ENCODE measurements around the gene TNK2.
"Not testable (repeated sequence)": the region's sequence is repeated elsewhere in the genome, so short reads cannot be mapped to it uniquely, and the experiment has no call there.

Gene TNK2

DNA sequence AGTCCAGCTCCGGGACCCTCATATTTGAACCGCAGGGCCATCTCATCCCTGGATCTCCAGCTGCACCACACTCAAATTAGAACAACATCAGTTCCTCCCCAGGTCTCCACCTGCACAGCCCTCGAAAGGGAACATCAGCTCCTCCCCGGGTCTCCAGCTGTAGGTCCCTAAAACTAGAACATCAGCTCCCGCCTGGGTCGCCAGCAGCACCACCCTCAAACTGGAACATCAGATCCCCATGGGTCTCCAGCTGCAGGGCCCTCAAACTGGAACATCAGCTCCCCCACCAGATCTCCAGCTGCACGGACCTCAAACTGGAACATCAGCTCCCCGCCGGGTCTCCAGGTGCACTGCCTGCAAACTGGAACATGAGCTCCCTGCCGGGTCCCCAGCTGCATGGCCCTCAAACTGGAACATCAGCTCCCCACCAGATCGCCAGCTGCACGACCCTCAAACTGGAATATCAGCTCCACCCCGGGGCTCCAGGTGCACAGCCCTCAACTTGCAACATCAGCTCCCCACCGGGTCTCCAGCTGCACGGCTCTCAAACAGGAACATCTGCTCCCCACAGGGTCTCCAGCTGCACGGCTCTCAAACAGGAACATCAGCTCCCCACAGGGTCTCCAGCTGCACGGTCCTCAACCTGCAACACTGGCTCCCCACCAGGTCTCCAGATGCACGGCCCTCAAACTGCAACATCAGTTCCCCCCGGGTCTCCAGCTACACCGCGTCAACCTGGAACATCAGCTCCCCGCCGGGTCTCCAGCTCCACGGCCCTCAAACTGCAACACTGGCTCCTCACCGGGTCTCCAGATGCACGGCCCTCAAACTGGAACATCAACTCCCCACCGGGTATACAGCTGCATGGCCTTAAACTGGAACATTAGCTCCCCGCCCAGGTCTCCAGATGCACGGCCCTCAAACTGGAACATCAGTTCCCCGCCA is 31.4 kb upstream of the TNK2 start:
- H4K20me1 ChIP-seq (ENCODE audit: insufficient read depth, low read length, poor library complexity, severe bottlenecking); H3K27me3 ChIP-seq (ENCODE audit: insufficient read depth, low read length, poor library complexity, severe bottlenecking); H3K36me3 ChIP-seq (ENCODE audit: insufficient read depth, low read length); H3K9ac ChIP-seq (ENCODE audit: low read depth, low read length, poor library complexity, severe bottlenecking); H3K4me3 ChIP-seq (ENCODE audit: low read length, poor library complexity, severe bottlenecking); H3K9me2 ChIP-seq (replicated peaks; ENCODE audit: low read depth, low read length); H3K79me2 ChIP-seq (ENCODE audit: insufficient read depth, low read length); H3K9me3 ChIP-seq (ENCODE audit: insufficient read depth, low read depth, low read length); H3K4me2 ChIP-seq (ENCODE audit: low read depth, low read length, poor library complexity, severe bottlenecking); H3F3A ChIP-seq (ENCODE audit: low read depth); H3K4me1 ChIP-seq (ENCODE audit: insufficient read depth, low read length, poor library complexity, severe bottlenecking); H2AFZ ChIP-seq (ENCODE audit: low read length): not testable (repeated sequence)

- not testable (repeated sequence) for H3K79me2 ChIP-seq (ENCODE audit: insufficient read depth, low read length); H3K36me3 ChIP-seq (ENCODE audit: insufficient read depth, low read length); H3F3A ChIP-seq (ENCODE audit: low read depth); H3K27me3 ChIP-seq (ENCODE audit: insufficient read depth, low read length, poor library complexity, severe bottlenecking); H3K9me3 ChIP-seq (ENCODE audit: insufficient read depth, low read depth, low read length); H2AFZ ChIP-seq (ENCODE audit: low read length); H4K20me1 ChIP-seq (ENCODE audit: insufficient read depth, low read length, poor library complexity, severe bottlenecking); H3K4me3 ChIP-seq (ENCODE audit: low read length, poor library complexity, severe bottlenecking); H3K9me2 ChIP-seq (replicated peaks; ENCODE audit: low read depth, low read length); H3K4me2 ChIP-seq (ENCODE audit: low read depth, low read length, poor library complexity, severe bottlenecking); H3K4me1 ChIP-seq (ENCODE audit: insufficient read depth, low read length, poor library complexity, severe bottlenecking); H3K9ac ChIP-seq (ENCODE audit: low read depth, low read length, poor library complexity, severe bottlenecking)
These were observed 24.7 kb upstream of the TNK2 start for GRCh38 chr3:195933044-195933430.

GRCh38 chr3:195932418-195933043 is 24.2 kb upstream of the TNK2 start:
- H3F3A ChIP-seq (ENCODE audit: low read depth): no peaks in the 10 kb centered on the region
- no peaks in the 10 kb centered on the region for H3K27me3 ChIP-seq (ENCODE audit: insufficient read depth, low read length, poor library complexity, severe bottlenecking)
- TF ChIP-seq, protein P1, sequence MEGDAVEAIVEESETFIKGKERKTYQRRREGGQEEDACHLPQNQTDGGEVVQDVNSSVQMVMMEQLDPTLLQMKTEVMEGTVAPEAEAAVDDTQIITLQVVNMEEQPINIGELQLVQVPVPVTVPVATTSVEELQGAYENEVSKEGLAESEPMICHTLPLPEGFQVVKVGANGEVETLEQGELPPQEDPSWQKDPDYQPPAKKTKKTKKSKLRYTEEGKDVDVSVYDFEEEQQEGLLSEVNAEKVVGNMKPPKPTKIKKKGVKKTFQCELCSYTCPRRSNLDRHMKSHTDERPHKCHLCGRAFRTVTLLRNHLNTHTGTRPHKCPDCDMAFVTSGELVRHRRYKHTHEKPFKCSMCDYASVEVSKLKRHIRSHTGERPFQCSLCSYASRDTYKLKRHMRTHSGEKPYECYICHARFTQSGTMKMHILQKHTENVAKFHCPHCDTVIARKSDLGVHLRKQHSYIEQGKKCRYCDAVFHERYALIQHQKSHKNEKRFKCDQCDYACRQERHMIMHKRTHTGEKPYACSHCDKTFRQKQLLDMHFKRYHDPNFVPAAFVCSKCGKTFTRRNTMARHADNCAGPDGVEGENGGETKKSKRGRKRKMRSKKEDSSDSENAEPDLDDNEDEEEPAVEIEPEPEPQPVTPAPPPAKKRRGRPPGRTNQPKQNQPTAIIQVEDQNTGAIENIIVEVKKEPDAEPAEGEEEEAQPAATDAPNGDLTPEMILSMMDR (conservative IDR thresholded peaks at IDR 0.05; ENCODE audit: low read length): no peak
- no peak for TF ChIP-seq EZH2phosphoT487 (IDR thresholded peaks at IDR 0.05; ENCODE audit: borderline replicate concordance)
- H3K4me1 ChIP-seq (ENCODE audit: insufficient read depth, low read length, poor library complexity, severe bottlenecking): no peaks in the 10 kb centered on the region
- H2AFZ ChIP-seq (ENCODE audit: low read length): no peak overlapping the region
- no peak overlapping the region for H3K4me3 ChIP-seq (ENCODE audit: low read length, poor library complexity, severe bottlenecking)
- no peak overlapping the region for H3K9ac ChIP-seq (ENCODE audit: low read depth, low read length, poor library complexity, severe bottlenecking)
- H3K4me2 ChIP-seq (ENCODE audit: low read depth, low read length, poor library complexity, severe bottlenecking): no peak overlapping the region
- no peaks in the 10 kb centered on the region for H3K79me2 ChIP-seq (ENCODE audit: insufficient read depth, low read length)
- no peaks in the 10 kb centered on the region for H3K9me2 ChIP-seq (replicated peaks; ENCODE audit: low read depth, low read length)
- no peaks in the 10 kb centered on the region for H3K36me3 ChIP-seq (ENCODE audit: insufficient read depth, low read length)
- no peaks in the 10 kb centered on the region for H4K20me1 ChIP-seq (ENCODE audit: insufficient read depth, low read length, poor library complexity, severe bottlenecking)
- H3K9me3 ChIP-seq (ENCODE audit: insufficient read depth, low read depth, low read length): no peaks in the 10 kb centered on the region

DNA sequence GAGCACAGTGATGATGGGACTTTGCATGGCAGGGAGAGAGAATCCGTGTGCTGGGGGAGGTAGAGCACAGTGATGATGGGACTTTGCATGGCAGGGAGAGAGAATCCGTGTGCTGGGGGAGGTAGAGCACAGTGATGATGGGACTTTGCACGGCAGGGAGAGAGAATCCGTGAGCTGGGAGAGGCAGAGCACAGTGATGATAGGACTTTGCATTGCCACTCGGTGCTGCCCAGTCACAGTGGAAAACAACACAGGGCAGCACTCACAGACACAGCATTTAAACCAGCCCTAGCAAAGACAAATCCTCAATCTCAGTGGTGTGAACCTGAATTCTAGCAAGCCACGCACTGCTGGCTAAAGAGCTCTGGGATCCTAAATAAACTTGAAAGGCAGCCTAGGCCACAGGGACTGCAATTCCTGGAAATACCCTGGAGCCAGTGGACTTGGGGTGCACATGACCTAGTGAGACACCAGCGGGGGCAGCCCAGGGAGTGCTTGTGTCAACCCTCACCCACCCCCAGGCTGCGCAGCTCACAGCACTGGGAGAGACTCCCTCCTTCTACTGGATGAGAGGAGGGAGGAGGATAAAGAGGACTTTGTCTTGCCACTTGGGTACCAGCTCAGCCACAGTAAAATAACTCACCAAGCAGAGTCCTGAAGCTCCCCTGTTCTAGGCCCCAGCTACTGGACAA is 23.4 kb upstream of the TNK2 start:
- no peak overlapping the region for H2AFZ ChIP-seq (ENCODE audit: low read length)
- no peaks in the 10 kb centered on the region for H3K36me3 ChIP-seq (ENCODE audit: insufficient read depth, low read length)
- no peaks in the 10 kb centered on the region for H4K20me1 ChIP-seq (ENCODE audit: insufficient read depth, low read length, poor library complexity, severe bottlenecking)
- no peaks in the 10 kb centered on the region for H3K9me2 ChIP-seq (replicated peaks; ENCODE audit: low read depth, low read length)
- H3K9me3 ChIP-seq (ENCODE audit: insufficient read depth, low read depth, low read length): no peaks in the 10 kb centered on the region
- no peak overlapping the region for H3K4me2 ChIP-seq (ENCODE audit: low read depth, low read length, poor library complexity, severe bottlenecking)
- no peaks in the 10 kb centered on the region for H3K27me3 ChIP-seq (ENCODE audit: insufficient read depth, low read length, poor library complexity, severe bottlenecking)
- no peak overlapping the region for H3K9ac ChIP-seq (ENCODE audit: low read depth, low read length, poor library complexity, severe bottlenecking)
- H3K4me3 ChIP-seq (ENCODE audit: low read length, poor library complexity, severe bottlenecking): no peak overlapping the region
- H3F3A ChIP-seq (ENCODE audit: low read depth): no peaks in the 10 kb centered on the region
- TF ChIP-seq EZH2phosphoT487 (IDR thresholded peaks at IDR 0.05; ENCODE audit: borderline replicate concordance): no peak
- TF ChIP-seq, protein P1 (conservative IDR thresholded peaks at IDR 0.05; ENCODE audit: low read length): no peak
- no peaks in the 10 kb centered on the region for H3K79me2 ChIP-seq (ENCODE audit: insufficient read depth, low read length)
- no peaks in the 10 kb centered on the region for H3K4me1 ChIP-seq (ENCODE audit: insufficient read depth, low read length, poor library complexity, severe bottlenecking)
